GM12874 (cell line): Measurements from ENCODE around the gene CDK15.

Source experiments
- CTCF ChIP-seq: IDR thresholded peaks from 2 replicates; pipeline ENCODE4 v1.5.1; 2011; ENCODE audit warnings: low read depth, mild to moderate bottlenecking, control low read depth, low read length, moderate library complexity; ENCODE audit not compliant: insufficient read depth

The CDK15 gene

GRCh38 chr2:201852462-201852861 is 46.1 kb downstream of the CDK15 start:
- TF ChIP-seq CTCF, result no peak

DNA sequence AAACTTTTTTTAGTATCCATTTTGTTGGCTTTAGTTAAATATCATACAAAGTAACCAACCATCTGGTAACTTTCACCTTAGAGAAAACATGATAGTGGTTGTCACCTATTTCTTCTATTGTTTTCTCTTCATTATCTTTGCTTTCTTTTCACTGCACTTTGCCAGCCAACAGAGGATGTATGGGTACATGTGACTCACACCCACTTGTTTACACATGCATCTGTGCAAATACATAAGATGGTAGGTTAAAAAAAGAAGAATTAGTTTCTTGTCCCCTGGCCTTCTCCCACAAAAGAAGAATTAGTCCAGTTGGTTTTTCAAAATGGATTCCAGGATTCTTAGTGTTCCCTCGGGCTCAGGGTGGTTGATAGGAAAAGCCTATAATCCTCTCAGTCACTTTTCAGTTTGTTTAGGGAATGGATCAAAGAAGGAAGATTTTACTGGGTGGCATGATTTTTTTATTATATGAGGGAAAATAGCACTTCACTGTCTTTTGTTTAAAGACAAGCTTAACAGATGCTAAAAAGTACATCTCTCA is 46.6 kb downstream of the CDK15 start:
- no peak for TF ChIP-seq CTCF

DNA sequence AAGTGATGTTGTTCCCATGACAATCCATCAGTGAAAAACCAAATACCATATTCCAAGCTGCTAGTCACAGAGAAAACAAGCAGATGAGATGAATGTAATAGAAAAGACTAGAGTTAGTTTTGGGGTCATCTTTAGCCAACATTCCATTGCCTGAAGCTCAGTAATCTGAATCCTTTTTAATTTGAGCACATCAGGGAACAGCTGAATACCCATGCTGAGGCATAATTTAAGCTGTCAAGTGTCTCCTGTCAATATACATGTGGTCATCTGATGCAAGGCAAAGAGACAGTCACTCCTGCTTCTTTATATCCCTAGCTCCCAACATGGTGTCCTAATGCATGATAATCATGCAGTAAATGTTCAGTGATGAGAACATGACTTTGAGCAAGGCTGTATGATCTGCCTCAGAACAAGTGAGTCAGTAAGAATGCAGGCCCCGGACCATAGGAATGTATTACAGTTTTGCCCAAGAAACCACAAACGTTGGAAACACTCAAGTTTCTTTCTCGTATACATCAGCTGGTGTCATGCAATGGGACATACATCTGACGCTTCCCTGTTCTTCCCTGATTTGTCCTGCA is 48.0 kb downstream of the CDK15 start:
- no peak for TF ChIP-seq CTCF

DNA sequence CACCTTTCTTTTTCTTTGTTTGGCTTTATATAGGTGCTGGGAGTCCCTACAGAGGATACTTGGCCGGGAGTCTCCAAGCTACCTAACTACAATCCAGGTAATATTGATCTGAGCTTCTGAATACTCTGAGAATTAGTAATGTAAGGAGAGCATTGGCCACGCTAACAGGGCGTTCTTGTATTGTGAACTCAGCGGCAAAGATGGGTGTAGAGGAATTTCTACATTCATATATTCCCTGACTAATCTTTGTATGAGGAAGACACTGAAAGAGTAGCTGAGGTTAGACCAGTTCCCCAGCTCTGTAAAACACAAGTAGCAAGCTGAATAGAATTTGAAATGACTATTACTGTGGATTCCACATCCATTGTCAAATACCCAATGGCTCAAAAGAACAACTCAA is 48.5 kb downstream of the CDK15 start:
- TF ChIP-seq CTCF, result no peak

GRCh38 chr2:201855356-201855755 is 49.0 kb downstream of the CDK15 start:
- no peak for TF ChIP-seq CTCF

- no peak for TF ChIP-seq CTCF
Measured at GRCh38 chr2:201857326-201857725, 51.0 kb downstream of the CDK15 start.

- TF ChIP-seq CTCF, result no peak
Measured at GRCh38 chr2:201858281-201859184, 52.2 kb downstream of the CDK15 start.
